ENCODE data around the gene WNT3A. TPM values are rescaled to one million over a fixed set of nuclear protein-coding genes. Genes with fewer than 3 reads are reported as not detected.

WNT3A gene
- total RNA-seq, 4 donors from 2014 or later, result not detected

- no peaks in the 10 kb centered on the region for H3K4me1 ChIP-seq
- DNase-seq, result no peak
- H3K27me3 ChIP-seq, result no peaks in the 10 kb centered on the region
- no peak for TF ChIP-seq POLR2A (IDR thresholded peaks at IDR 0.05)
- no peak for TF ChIP-seq CTCF (IDR thresholded peaks at IDR 0.05)
- no peaks in the 10 kb centered on the region for H3K9me3 ChIP-seq
- intact Hi-C loops (cut with DNase I; ENCODE audit: low total_unique reads), result no loop called here
- H3K4me3 ChIP-seq, result no peak overlapping the region
- H3K27ac ChIP-seq, result no peak overlapping the region
- no peaks in the 10 kb centered on the region for H3K36me3 ChIP-seq
Observed at GRCh38 chr1:228034954-228035837, 28.4 kb downstream of the WNT3A start.

- Histone ChIP-seq H3K27me3 (no peaks in the 10 kb centered on the region), H3K36me3 (no peaks in the 10 kb centered on the region), H3K4me1 (no peaks in the 10 kb centered on the region), H3K9me3 (no peaks in the 10 kb centered on the region), H3K27ac (no peak overlapping the region), H3K4me3 (no peak overlapping the region)
- intact Hi-C loops (cut with DNase I; ENCODE audit: low total_unique reads), result no loop called here
- TF ChIP-seq CTCF (IDR thresholded peaks at IDR 0.05) (no peak), POLR2A (IDR thresholded peaks at IDR 0.05) (no peak)
- no peak for DNase-seq
Observed at GRCh38 chr1:228035844-228036243, 29.0 kb downstream of the WNT3A start.

- intact Hi-C loops (cut with DNase I; ENCODE audit: low total_unique reads), result no loop called here
- Histone ChIP-seq H3K4me3 (no peak overlapping the region), H3K27ac (no peak overlapping the region), H3K9me3 (no peaks in the 10 kb centered on the region), H3K4me1 (no peaks in the 10 kb centered on the region), H3K27me3 (no peaks in the 10 kb centered on the region), H3K36me3 (no peaks in the 10 kb centered on the region)
- DNase-seq, result no peak
- TF ChIP-seq POLR2A (IDR thresholded peaks at IDR 0.05), result no peak
- TF ChIP-seq CTCF (IDR thresholded peaks at IDR 0.05), result no peak
Observed at GRCh38 chr1:228036701-228037231, 30.0 kb downstream of the WNT3A start.

GRCh38 chr1:228037401-228038386, 30.9 kb downstream of the WNT3A start:
- no peak for DNase-seq
- Histone ChIP-seq H3K27me3 (no peaks in the 10 kb centered on the region), H3K27ac (no peak overlapping the region), H3K9me3 (no peaks in the 10 kb centered on the region), H3K36me3 (no peaks in the 10 kb centered on the region), H3K4me1 (no peaks in the 10 kb centered on the region), H3K4me3 (no peak overlapping the region)
- TF ChIP-seq POLR2A (IDR thresholded peaks at IDR 0.05) (no peak), CTCF (IDR thresholded peaks at IDR 0.05) (no peak)
- intact Hi-C loops (cut with DNase I; ENCODE audit: low total_unique reads), result no loop called here
